ENCODE results near the gene CAPZA2. TPM values are rescaled to one million over a fixed set of nuclear protein-coding genes. Genes with fewer than 3 reads are reported as not detected.

Gene CAPZA2
- total and polyA plus RNA-seq, 9 of the 15 experiments (the other 6 are each of a cell fraction or from before 2014, with no cell fraction given) = 67.0 to 524 (median 176) TPM

GRCh38 chr7:116952635-116953371 is 90.4 kb downstream of the CAPZA2 start (continued):
- TF ChIP-seq BACH1 (tag; IDR thresholded peaks at IDR 0.05) = no peak
- TF ChIP-seq USF2 (CRISPR knock-in tag; IDR thresholded peaks at IDR 0.05) = peak; percentile 85
- no peak for TF ChIP-seq SMARCA5 (IDR thresholded peaks at IDR 0.05)
- no peak for TF ChIP-seq DNMT1 (IDR thresholded peaks at IDR 0.05)
- TF ChIP-seq RNF219 (CRISPR knock-in tag; IDR thresholded peaks at IDR 0.05) = 0 out of 2 replicates have a peak, but pooled peaks have one; percentile 15
- TF ChIP-seq MAZ (CRISPR knock-in tag; conservative IDR thresholded peaks at IDR 0.05 in 1 of 2, IDR thresholded peaks at IDR 0.05 in 1 of 2) = no peak
- TF ChIP-seq CBX2 (IDR thresholded peaks at IDR 0.05; ENCODE audit: insufficient read depth, low read length, poor library complexity, severe bottlenecking) = no peak
- TF ChIP-seq COPS2 (conservative IDR thresholded peaks at IDR 0.05) = no peak
- no peak for TF ChIP-seq ZNF431 (CRISPR knock-in tag; IDR thresholded peaks at IDR 0.05)
- no peak for TF ChIP-seq EWSR1 (IDR thresholded peaks at IDR 0.05; ENCODE audit: borderline replicate concordance, low read depth, partially characterized antibody)
- TF ChIP-seq ZNF274 (IDR thresholded peaks at IDR 0.05; ENCODE audit: borderline replicate concordance, low read depth, low read length) = no peak
- TF ChIP-seq ZNF695 (CRISPR knock-in tag; IDR thresholded peaks at IDR 0.05) = no peak
- TF ChIP-seq TAF15 (IDR thresholded peaks at IDR 0.05; ENCODE audit: low read depth, low read length) = no peak
- no peak for TF ChIP-seq ZKSCAN1 (IDR thresholded peaks at IDR 0.05; ENCODE audit: low read depth, low read length)
- TF ChIP-seq, protein P1, sequence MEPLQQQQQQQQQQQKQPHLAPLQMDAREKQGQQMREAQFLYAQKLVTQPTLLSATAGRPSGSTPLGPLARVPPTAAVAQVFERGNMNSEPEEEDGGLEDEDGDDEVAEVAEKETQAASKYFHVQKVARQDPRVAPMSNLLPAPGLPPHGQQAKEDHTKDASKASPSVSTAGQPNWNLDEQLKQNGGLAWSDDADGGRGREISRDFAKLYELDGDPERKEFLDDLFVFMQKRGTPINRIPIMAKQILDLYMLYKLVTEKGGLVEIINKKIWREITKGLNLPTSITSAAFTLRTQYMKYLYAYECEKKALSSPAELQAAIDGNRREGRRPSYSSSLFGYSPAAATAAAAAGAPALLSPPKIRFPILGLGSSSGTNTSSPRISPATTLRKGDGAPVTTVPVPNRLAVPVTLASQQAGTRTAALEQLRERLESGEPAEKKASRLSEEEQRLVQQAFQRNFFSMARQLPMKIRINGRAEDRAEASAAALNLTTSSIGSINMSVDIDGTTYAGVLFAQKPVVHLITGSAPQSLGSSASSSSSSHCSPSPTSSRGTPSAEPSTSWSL (CRISPR knock-in tag; IDR thresholded peaks at IDR 0.05; ENCODE audit: borderline replicate concordance) = no peak
- TF ChIP-seq ZFX (CRISPR knock-in tag; IDR thresholded peaks at IDR 0.05) = peak; percentile 73
- no peak for TF ChIP-seq TSC22D4 (tag; IDR thresholded peaks at IDR 0.05)
- TF ChIP-seq ZNF316 (IDR thresholded peaks at IDR 0.05) = peak; percentile 86
- TF ChIP-seq RBM15 (IDR thresholded peaks at IDR 0.05; ENCODE audit: insufficient read depth, low read length) = no peak
- no peak for TF ChIP-seq HOMEZ (CRISPR knock-in tag; IDR thresholded peaks at IDR 0.05)
- TF ChIP-seq ZNF239 (CRISPR knock-in tag; IDR thresholded peaks at IDR 0.05) = no peak
- no peak for TF ChIP-seq ZNF668 (CRISPR knock-in tag; IDR thresholded peaks at IDR 0.05)
- TF ChIP-seq KHSRP (IDR thresholded peaks at IDR 0.05) = no peak
- TF ChIP-seq SREBF2 (CRISPR knock-in tag; IDR thresholded peaks at IDR 0.05) = no peak

Measured in K562 (cell line).